SJSA1 (cell line): ENCODE results near the gene TMTC1. TPM values are rescaled to one million over a fixed set of nuclear protein-coding genes. Genes with fewer than 3 reads are reported as not detected.

ENCODE experiments used
- DNase-seq, 2 experiments: peaks; one replicate each; pipeline ENCODE4 v3.0.0-alpha.2; 2015 to 2020; ENCODE audit warnings: low spot score in 2 of 2, low read depth in 1 of 2
- H3K27ac ChIP-seq: fragments of 250-450 bp; sonication (Bioruptor Pico); 2 replicates; pipeline ENCODE4 v1.5.1; 2020; ENCODE audit warnings: mild to moderate bottlenecking, moderate library complexity
- H3K27me3 ChIP-seq: fragments of 250-450 bp; sonication (Bioruptor Pico); replicated peaks from 2 replicates; pipeline ENCODE4 v1.5.1; 2020; ENCODE audit warnings: mild to moderate bottlenecking, moderate library complexity
- H3K36me3 ChIP-seq: fragments of 250-450 bp; sonication (Bioruptor Pico); 2 replicates; pipeline ENCODE4 v1.5.1; 2020; ENCODE audit warnings: mild to moderate bottlenecking
- H3K4me1 ChIP-seq: fragments of 250-450 bp; sonication (Bioruptor Pico); replicated peaks from 2 replicates; pipeline ENCODE4 v1.6.1; 2021; ENCODE audit warnings: mild to moderate bottlenecking
- H3K4me3 ChIP-seq: fragments of 250-450 bp; sonication (Bioruptor Pico); 2 replicates; pipeline ENCODE4 v1.5.1; 2020; ENCODE audit warnings: mild to moderate bottlenecking
- H3K9me3 ChIP-seq: fragments of 250-450 bp; sonication (Bioruptor Pico); replicated peaks from 2 replicates; pipeline ENCODE4 v1.5.1; 2020; ENCODE audit warnings: mild to moderate bottlenecking
- total RNA-seq: library from RNA; depleted of rRNA; stranded (reverse); fragments of >200 nt; shearing (Covaris generic); gene quantifications from 2 replicates; pipeline ENCODE4 v1.2.3, GENCODE V29; 2014

Gene TMTC1
- total RNA-seq, 1 experiment from 2014 or later, result 0.21 TPM

- DNase-seq, result no peak
- H3K9me3 ChIP-seq, result no peaks in the 10 kb centered on the region
- H3K4me1 ChIP-seq, result peaks cover 18% of the 10 kb centered on the region
- no peaks in the 10 kb centered on the region for H3K27me3 ChIP-seq
- no peak overlapping the region for H3K4me3 ChIP-seq
- no peak overlapping the region for H3K27ac ChIP-seq
- no peaks in the 10 kb centered on the region for H3K36me3 ChIP-seq
Measured at GRCh38 chr12:29742646-29743045, 41.1 kb downstream of the TMTC1 start.

GRCh38 chr12:29741342-29742241 lies 42.1 kb downstream of the TMTC1 start:
- peak in 1 of 2 experiments; percentile 67 for DNase-seq
- H3K27me3 ChIP-seq, result no peaks in the 10 kb centered on the region
- no peaks in the 10 kb centered on the region for H3K9me3 ChIP-seq
- no peaks in the 10 kb centered on the region for H3K36me3 ChIP-seq
- peaks cover 18% of the 10 kb centered on the region for H3K4me1 ChIP-seq
- H3K4me3 ChIP-seq, result no peak overlapping the region
- peak overlapping the region; percentile 72 for H3K27ac ChIP-seq

- DNase-seq, result no peak
- no peaks in the 10 kb centered on the region for H3K36me3 ChIP-seq
- peaks cover 18% of the 10 kb centered on the region for H3K4me1 ChIP-seq
- no peaks in the 10 kb centered on the region for H3K27me3 ChIP-seq
- no peak overlapping the region for H3K4me3 ChIP-seq
- no peak overlapping the region for H3K27ac ChIP-seq
- no peaks in the 10 kb centered on the region for H3K9me3 ChIP-seq
Measured at GRCh38 chr12:29739279-29739991, 44.3 kb downstream of the TMTC1 start.

- Histone ChIP-seq H3K4me1 (peaks cover 18% of the 10 kb centered on the region), H3K9me3 (no peaks in the 10 kb centered on the region), H3K27me3 (no peaks in the 10 kb centered on the region), H3K4me3 (no peak overlapping the region), H3K36me3 (no peaks in the 10 kb centered on the region), H3K27ac (no peak overlapping the region)
- DNase-seq, result no peak
Measured at GRCh38 chr12:29738365-29738764, 45.4 kb downstream of the TMTC1 start.

- H3K4me1 ChIP-seq, result peaks cover 18% of the 10 kb centered on the region
- no peak for DNase-seq
- no peak overlapping the region for H3K27ac ChIP-seq
- H3K4me3 ChIP-seq, result no peak overlapping the region
- H3K9me3 ChIP-seq, result no peaks in the 10 kb centered on the region
- no peaks in the 10 kb centered on the region for H3K36me3 ChIP-seq
- H3K27me3 ChIP-seq, result no peaks in the 10 kb centered on the region
Measured at GRCh38 chr12:29737644-29738043, 46.1 kb downstream of the TMTC1 start.

- DNase-seq, result no peak
- Histone ChIP-seq H3K4me3 (no peak overlapping the region), H3K9me3 (no peaks in the 10 kb centered on the region), H3K27me3 (no peaks in the 10 kb centered on the region), H3K36me3 (no peaks in the 10 kb centered on the region), H3K27ac (no peak overlapping the region), H3K4me1 (peaks cover 5% of the 10 kb centered on the region)
Measured at GRCh38 chr12:29735604-29736003, 48.1 kb downstream of the TMTC1 start.

- Histone ChIP-seq H3K4me1 (peaks cover 5% of the 10 kb centered on the region), H3K9me3 (no peaks in the 10 kb centered on the region), H3K4me3 (no peak overlapping the region), H3K36me3 (no peaks in the 10 kb centered on the region), H3K27ac (no peak overlapping the region), H3K27me3 (no peaks in the 10 kb centered on the region)
- DNase-seq, result no peak
Measured at GRCh38 chr12:29734734-29735133, 49.0 kb downstream of the TMTC1 start.

- Histone ChIP-seq H3K9me3 (no peaks in the 10 kb centered on the region), H3K4me3 (no peak overlapping the region), H3K27me3 (no peaks in the 10 kb centered on the region), H3K27ac (no peak overlapping the region), H3K4me1 (peaks cover 3% of the 10 kb centered on the region), H3K36me3 (no peaks in the 10 kb centered on the region)
- no peak for DNase-seq
Measured at GRCh38 chr12:29734305-29734704, 49.4 kb downstream of the TMTC1 start.

- Histone ChIP-seq H3K36me3 (no peaks in the 10 kb centered on the region), H3K9me3 (no peaks in the 10 kb centered on the region), H3K4me3 (no peak overlapping the region), H3K27me3 (no peaks in the 10 kb centered on the region), H3K4me1 (no peaks in the 10 kb centered on the region), H3K27ac (no peak overlapping the region)
- no peak for DNase-seq
Measured at GRCh38 chr12:29733501-29733900, 50.2 kb downstream of the TMTC1 start.

- no peaks in the 10 kb centered on the region for H3K4me1 ChIP-seq
- no peak overlapping the region for H3K4me3 ChIP-seq
- H3K36me3 ChIP-seq, result no peaks in the 10 kb centered on the region
- H3K9me3 ChIP-seq, result no peaks in the 10 kb centered on the region
- no peak for DNase-seq
- H3K27ac ChIP-seq, result no peak overlapping the region
- H3K27me3 ChIP-seq, result no peaks in the 10 kb centered on the region
Measured at GRCh38 chr12:29733060-29733459, 50.7 kb downstream of the TMTC1 start.

GRCh38 chr12:29732593-29732992 lies 51.1 kb downstream of the TMTC1 start:
- Histone ChIP-seq H3K27ac (no peak overlapping the region), H3K36me3 (no peaks in the 10 kb centered on the region), H3K4me1 (no peaks in the 10 kb centered on the region), H3K4me3 (no peak overlapping the region), H3K9me3 (no peaks in the 10 kb centered on the region), H3K27me3 (no peaks in the 10 kb centered on the region)
- no peak for DNase-seq

- Histone ChIP-seq H3K9me3 (no peaks in the 10 kb centered on the region), H3K36me3 (no peaks in the 10 kb centered on the region), H3K4me3 (no peak overlapping the region), H3K27me3 (no peaks in the 10 kb centered on the region), H3K4me1 (no peaks in the 10 kb centered on the region), H3K27ac (no peak overlapping the region)
- no peak for DNase-seq
Measured at GRCh38 chr12:29732191-29732590, 51.6 kb downstream of the TMTC1 start.

GRCh38 chr12:29731591-29731990 lies 52.2 kb downstream of the TMTC1 start:
- no peaks in the 10 kb centered on the region for H3K9me3 ChIP-seq
- H3K4me1 ChIP-seq, result no peaks in the 10 kb centered on the region
- H3K4me3 ChIP-seq, result no peak overlapping the region
- no peak overlapping the region for H3K27ac ChIP-seq
- H3K27me3 ChIP-seq, result no peaks in the 10 kb centered on the region
- no peaks in the 10 kb centered on the region for H3K36me3 ChIP-seq
- DNase-seq, result no peak

- no peaks in the 10 kb centered on the region for H3K27me3 ChIP-seq
- no peak for DNase-seq
- H3K36me3 ChIP-seq, result no peaks in the 10 kb centered on the region
Measured at GRCh38 chr12:29730481-29730880, 53.3 kb downstream of the TMTC1 start.

More at GRCh38 chr12:29730481-29730880, 53.3 kb downstream of the TMTC1 start:
- H3K9me3 ChIP-seq, result no peaks in the 10 kb centered on the region
- H3K4me3 ChIP-seq, result no peak overlapping the region
- H3K4me1 ChIP-seq, result 0 out of 2 replicates have a peak, but pooled peaks cover 3% of the 10 kb centered on the region
- no peak overlapping the region for H3K27ac ChIP-seq
